Stimulated activated naive CD8-positive, alpha-beta T cell treated with anti-CD3 and anti-CD28 coated beads, Interleukin-15, Interleukin-2, amounts not matched to agents 100 ng/mL and 50 ng/mL, for 24 hours (primary cell): ENCODE data around the gene TCEA3.
A peak's percentile ranks its signal among the peaks of the same experiment; 100 is the strongest.
"Not testable (repeated sequence)": the region's sequence is repeated elsewhere in the genome, so short reads cannot be mapped to it uniquely, and the experiment has no call there.

ENCODE experiments used
- H3K27ac Mint-ChIP-seq: one replicate; pipeline ENCODE4 v1.8.0; 2021; ENCODE audit warnings: mild to moderate bottlenecking, mixed read lengths
- H3K27me3 Mint-ChIP-seq: one replicate; pipeline ENCODE4 v1.8.0; 2021; ENCODE audit warnings: mixed read lengths
- H3K36me3 Mint-ChIP-seq: one replicate; pipeline ENCODE4 v1.8.0; 2021; ENCODE audit warnings: low read depth, mixed read lengths
- H3K4me1 Mint-ChIP-seq: one replicate; pipeline ENCODE4 v1.8.0; 2021; ENCODE audit warnings: low read depth, mixed read lengths
- H3K4me3 Mint-ChIP-seq: one replicate; pipeline ENCODE4 v1.8.0; 2021; ENCODE audit warnings: mild to moderate bottlenecking, mixed read lengths
- H3K9me3 Mint-ChIP-seq: one replicate; pipeline ENCODE4 v1.8.0; 2021; ENCODE audit warnings: mixed read lengths

The TCEA3 gene

GRCh38 chr1:23380236-23380635, 44.3 kb downstream of the TCEA3 start:
- not testable (repeated sequence) for H3K27me3 Mint-ChIP-seq, H3K36me3 Mint-ChIP-seq, H3K4me3 Mint-ChIP-seq, H3K9me3 Mint-ChIP-seq, H3K4me1 Mint-ChIP-seq, H3K27ac Mint-ChIP-seq

- Mint-ChIP-seq H3K36me3 (no peaks in the 10 kb centered on the region), H3K27ac (no peak overlapping the region), H3K4me1 (no peaks in the 10 kb centered on the region), H3K4me3 (no peak overlapping the region), H3K9me3 (no peaks in the 10 kb centered on the region), H3K27me3 (no peaks in the 10 kb centered on the region)
These were observed 47.4 kb downstream of the TCEA3 start for GRCh38 chr1:23376890-23377811.

- H3K4me3 Mint-ChIP-seq, H3K27me3 Mint-ChIP-seq, H3K36me3 Mint-ChIP-seq, H3K9me3 Mint-ChIP-seq, H3K27ac Mint-ChIP-seq: not testable (repeated sequence)
- peaks cover 14% of the 10 kb centered on the region for H3K4me1 Mint-ChIP-seq
These were observed 50.3 kb downstream of the TCEA3 start for GRCh38 chr1:23374079-23374735.

GRCh38 chr1:23371987-23372880, 52.3 kb downstream of the TCEA3 start:
- no peaks in the 10 kb centered on the region for H3K36me3 Mint-ChIP-seq
- H3K27ac Mint-ChIP-seq: no peak overlapping the region
- H3K4me1 Mint-ChIP-seq: peaks cover 20% of the 10 kb centered on the region
- no peaks in the 10 kb centered on the region for H3K27me3 Mint-ChIP-seq
- H3K9me3 Mint-ChIP-seq: no peaks in the 10 kb centered on the region
- no peak overlapping the region for H3K4me3 Mint-ChIP-seq

- H3K9me3 Mint-ChIP-seq: no peaks in the 10 kb centered on the region
- H3K36me3 Mint-ChIP-seq: peaks cover 12% of the 10 kb centered on the region
- peaks cover 33% of the 10 kb centered on the region for H3K4me1 Mint-ChIP-seq
- no peaks in the 10 kb centered on the region for H3K27me3 Mint-ChIP-seq
- peak overlapping the region; percentile 94 for H3K4me3 Mint-ChIP-seq
- no peak overlapping the region for H3K27ac Mint-ChIP-seq
These were observed 53.6 kb downstream of the TCEA3 start for GRCh38 chr1:23370709-23371584.

- H3K4me3 Mint-ChIP-seq: peak overlapping the region; percentile 94
- no peaks in the 10 kb centered on the region for H3K9me3 Mint-ChIP-seq
- H3K27ac Mint-ChIP-seq: no peak overlapping the region
- no peaks in the 10 kb centered on the region for H3K27me3 Mint-ChIP-seq
- H3K4me1 Mint-ChIP-seq: peaks cover 35% of the 10 kb centered on the region
- H3K36me3 Mint-ChIP-seq: peaks cover 16% of the 10 kb centered on the region
These were observed 54.2 kb downstream of the TCEA3 start for GRCh38 chr1:23370330-23370708.

- no peaks in the 10 kb centered on the region for H3K27me3 Mint-ChIP-seq
- peaks cover 21% of the 10 kb centered on the region for H3K36me3 Mint-ChIP-seq
- H3K4me1 Mint-ChIP-seq: peaks cover 35% of the 10 kb centered on the region
- H3K27ac Mint-ChIP-seq: peak within 1 kb of the TSS; percentile 99
- H3K4me3 Mint-ChIP-seq: peak within 1 kb of the TSS; percentile 94
- H3K9me3 Mint-ChIP-seq: no peaks in the 10 kb centered on the region
These were observed 55.1 kb downstream of the TCEA3 start, which contains the start of gene ZNF436 for GRCh38 chr1:23369335-23370013. ZNF436 (minus strand) TSS chr1:23369836; CDS start chr1:23368005, 1,831 bp downstream.

- Mint-ChIP-seq H3K36me3 (peaks cover 29% of the 10 kb centered on the region), H3K27me3 (no peaks in the 10 kb centered on the region), H3K27ac (peak overlapping the region; percentile 99), H3K4me3 (peak overlapping the region; percentile 94), H3K9me3 (no peaks in the 10 kb centered on the region), H3K4me1 (peaks cover 35% of the 10 kb centered on the region)
These were observed 55.8 kb downstream of the TCEA3 start for GRCh38 chr1:23368562-23369334.

- Mint-ChIP-seq H3K9me3 (peaks cover 2% of the 10 kb centered on the region), H3K27me3 (no peaks in the 10 kb centered on the region), H3K36me3 (peaks cover 36% of the 10 kb centered on the region), H3K4me3 (peak overlapping the region; percentile 94), H3K27ac (peak overlapping the region; percentile 99), H3K4me1 (peaks cover 35% of the 10 kb centered on the region)
These were observed 56.6 kb downstream of the TCEA3 start for GRCh38 chr1:23367791-23368561.

GRCh38 chr1:23367451-23367790, 57.1 kb downstream of the TCEA3 start:
- Mint-ChIP-seq H3K4me3 (peak overlapping the region; percentile 94), H3K36me3 (peaks cover 42% of the 10 kb centered on the region), H3K4me1 (peaks cover 35% of the 10 kb centered on the region), H3K9me3 (peaks cover 7% of the 10 kb centered on the region), H3K27me3 (no peaks in the 10 kb centered on the region), H3K27ac (peak overlapping the region; percentile 99)

GRCh38 chr1:23366598-23366997, 58.0 kb downstream of the TCEA3 start:
- Mint-ChIP-seq H3K36me3 (peaks cover 50% of the 10 kb centered on the region), H3K9me3 (peaks cover 12% of the 10 kb centered on the region), H3K4me1 (peaks cover 35% of the 10 kb centered on the region), H3K27me3 (no peaks in the 10 kb centered on the region), H3K4me3 (peak overlapping the region; percentile 94), H3K27ac (no peak overlapping the region)

- Mint-ChIP-seq H3K27me3 (no peaks in the 10 kb centered on the region), H3K27ac (no peak overlapping the region), H3K4me3 (no peak overlapping the region), H3K36me3 (peaks cover 55% of the 10 kb centered on the region), H3K9me3 (peaks cover 16% of the 10 kb centered on the region), H3K4me1 (peaks cover 35% of the 10 kb centered on the region)
These were observed 58.4 kb downstream of the TCEA3 start for GRCh38 chr1:23366146-23366545.
